ENCODE measurements around the gene P2RX5. TPM values are rescaled to one million over a fixed set of nuclear protein-coding genes. Genes with fewer than 3 reads are reported as not detected.

Gene P2RX5
- total and polyA plus RNA-seq, 7 experiments from 2014 or later, result 10.7 to 94.5 (median 18.2) TPM

DNA sequence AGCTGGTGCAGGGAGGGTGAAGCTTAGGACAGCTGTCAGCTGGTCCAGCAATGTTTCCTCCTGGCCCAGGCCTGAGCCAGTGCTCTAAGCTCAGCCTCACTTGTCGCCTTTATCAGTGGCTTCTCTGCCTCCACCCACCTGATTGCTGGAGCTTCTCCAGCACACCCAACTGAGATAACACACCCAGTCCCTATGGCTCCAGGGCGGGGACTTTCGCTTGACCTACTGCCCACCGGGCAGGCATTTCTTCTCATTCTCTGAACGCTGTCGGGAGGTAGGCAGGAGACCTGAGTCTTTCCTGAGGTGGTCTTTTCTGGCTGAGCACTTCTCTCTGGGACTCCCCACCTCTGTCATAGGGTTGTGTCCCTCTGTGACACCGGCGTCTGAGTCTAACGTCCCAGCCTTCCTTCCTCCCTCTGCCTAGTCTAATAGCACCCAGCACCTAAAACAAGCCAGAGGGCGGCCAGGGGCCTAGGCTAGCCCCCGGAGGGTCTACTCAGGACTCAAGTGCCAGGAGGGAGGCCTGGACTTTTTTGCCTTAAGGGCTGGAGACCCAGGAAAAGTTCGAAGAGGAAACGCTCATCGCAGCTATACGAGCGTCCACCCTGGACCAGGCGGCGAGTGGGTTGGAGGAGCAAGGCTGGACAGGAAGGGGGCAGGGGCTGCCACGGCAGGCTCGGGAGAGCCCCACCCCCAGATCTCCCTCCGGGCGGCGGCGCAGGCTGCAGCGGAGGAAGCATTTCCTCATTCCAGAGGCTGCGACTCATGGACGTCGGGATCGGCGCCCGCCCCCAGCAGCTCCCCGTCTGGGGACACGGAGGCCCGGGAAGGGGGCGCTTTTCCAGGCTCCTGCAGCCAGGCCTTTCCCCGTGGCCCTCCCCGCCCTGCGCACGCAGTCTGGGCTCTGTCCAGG lies 28.3 kb downstream of the P2RX5 start:
- intact Hi-C loops (cut with micrococcal nuclease), result loop anchor here (1.0 to 5.0 kb wide), 11 partner anchors 29 to 957 kb away; partner anchors contain the start of genes CLUH (in 2 of the 2), CTNS (in 2 of the 2), HASPIN (in 2 of the 2) and NCBP3 (in 2 of the 2)

DNA sequence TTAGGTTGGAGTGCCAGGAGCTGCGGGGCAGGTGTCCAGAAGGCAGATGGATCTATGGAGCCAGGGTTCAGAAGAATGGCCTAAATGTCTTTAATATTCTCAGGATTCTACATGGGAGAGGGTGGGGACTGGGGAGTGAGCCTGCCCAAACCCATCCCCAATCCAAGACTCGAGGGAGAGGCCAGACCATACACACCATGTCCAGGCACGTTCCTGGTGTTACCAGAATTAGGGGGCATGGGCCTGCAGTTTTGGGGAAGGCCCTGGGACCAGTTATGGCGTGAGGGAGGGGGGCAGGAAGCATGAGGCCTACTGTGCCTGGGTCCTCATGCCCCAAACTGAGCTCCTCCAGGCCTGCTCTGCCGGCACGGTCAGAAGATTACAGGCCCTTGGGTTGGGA lies 29.4 kb downstream of the P2RX5 start:
- POLR2A ChIA-PET, result interaction anchor here (0.7 to 1.0 kb wide), 2 partner anchors 18 to 56 kb away, joined by 3 read pairs; no protein-coding TSS in a partner anchor
- Histone ChIP-seq H3K9me3 (ENCODE audit: control insufficient read depth in 2 of 3, low read length in 3 of 3) (no peaks in the 10 kb centered on the region), H3K4me1 (ENCODE audit: control insufficient read depth in 2 of 2, insufficient read depth in 2 of 2, low read length in 2 of 2) (peaks cover 8 to 17% of the 10 kb centered on the region in 2 donors), H3K27ac (ENCODE audit: low read depth, low read length) (no peak overlapping the region), H3K36me3 (ENCODE audit: control insufficient read depth in 2 of 3, insufficient read depth in 3 of 3, low read length in 3 of 3) (peaks cover 0 to 4% (median 3%) of the 10 kb centered on the region in 3 experiments), H3K4me3 (ENCODE audit: low read length) (no peak overlapping the region), H3K27me3 (ENCODE audit: control insufficient read depth in 2 of 2, insufficient read depth in 2 of 2, low read length in 2 of 2) (no peaks in the 10 kb centered on the region)
- DNase-seq (no peak), ATAC-seq (no peak)
- H3K27ac Mint-ChIP-seq, result peak overlapping the region in 1 of 9 donors; percentile 33
- CTCF ChIA-PET, result no interaction called here
- H3K4me3 Mint-ChIP-seq, result peak overlapping the region in 8 of 10 donors; percentile 10 to 93 (median 44)
- peaks cover 0 to 3% (median 0%) of the 10 kb centered on the region in 5 donors for H3K36me3 Mint-ChIP-seq
- intact Hi-C loops (cut with micrococcal nuclease), result loop anchor here (5.0 kb wide), 3 partner anchors 56 to 619 kb away; partner anchors contain the start of genes CAMKK1 (in 1 of the 2) and HASPIN (in 1 of the 2)
- H3K4me1 Mint-ChIP-seq, result peaks cover 17 to 40% (median 25%) of the 10 kb centered on the region in 7 donors
- H3K9me3 Mint-ChIP-seq, result no peaks in the 10 kb centered on the region
- H3K27me3 Mint-ChIP-seq, result peaks cover 0 to 2% (median 0%) of the 10 kb centered on the region in 5 donors

More for the DNA sequence above, 28.3 kb downstream of the P2RX5 start:
- Mint-ChIP-seq H3K36me3 (peaks cover 0 to 6% (median 0%) of the 10 kb centered on the region in 5 donors), H3K27me3 (peaks cover 0 to 2% (median 0%) of the 10 kb centered on the region in 5 donors), H3K4me1 (peaks cover 20 to 43% (median 30%) of the 10 kb centered on the region in 7 donors), H3K9me3 (peaks cover 0 to 2% (median 0%) of the 10 kb centered on the region in 11 donors), H3K4me3 (peak overlapping the region; percentile 66 to 94 (median 88)), H3K27ac (peak overlapping the region in 4 of 9 donors; percentile 46 to 63 (median 56))
- no peak for DNase-seq
- Histone ChIP-seq H3K4me1 (ENCODE audit: control insufficient read depth in 2 of 2, insufficient read depth in 2 of 2, low read length in 2 of 2) (peaks cover 8 to 17% of the 10 kb centered on the region in 2 donors), H3K27me3 (ENCODE audit: control insufficient read depth in 2 of 2, insufficient read depth in 2 of 2, low read length in 2 of 2) (no peaks in the 10 kb centered on the region), H3K36me3 (ENCODE audit: control insufficient read depth in 2 of 3, insufficient read depth in 3 of 3, low read length in 3 of 3) (peaks cover 0 to 7% (median 3%) of the 10 kb centered on the region in 3 experiments), H3K9me3 (ENCODE audit: control insufficient read depth in 2 of 3, low read length in 3 of 3) (no peaks in the 10 kb centered on the region), H3K4me3 (ENCODE audit: low read length) (peak overlapping the region; percentile 91), H3K27ac (ENCODE audit: low read depth, low read length) (peak overlapping the region; percentile 76)
- ChIA-PET POLR2A (interaction anchor here (1.0 to 2.1 kb wide), 2 partner anchors 19 to 31 kb away, joined by 3 to 7 read pairs; partner anchors contain the start of genes CTNS and SHPK), CTCF (no interaction called here)
- ATAC-seq, result peak; percentile 1

DNA sequence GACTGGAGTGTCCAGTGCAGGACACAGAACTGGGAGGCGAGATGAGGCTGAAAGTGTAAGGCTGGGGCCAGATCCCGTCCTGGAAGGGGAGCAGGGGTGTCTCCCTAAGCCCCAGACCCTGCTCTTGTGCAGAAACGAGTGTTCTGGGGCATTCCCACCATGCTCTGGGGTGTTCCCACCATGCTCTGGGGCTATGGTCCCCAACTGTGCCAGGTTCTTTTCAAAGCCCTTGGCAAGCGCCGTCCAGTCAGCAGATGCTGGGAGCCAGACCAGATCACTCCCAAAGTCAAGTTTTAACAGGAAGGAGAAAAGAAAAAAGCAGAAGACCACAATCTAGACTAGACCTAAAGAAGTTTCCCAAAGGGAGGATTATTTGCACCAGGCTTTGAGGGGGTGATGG lies 30.1 kb downstream of the P2RX5 start:
- peaks cover 8 to 17% of the 10 kb centered on the region in 2 donors for H3K4me1 ChIP-seq (ENCODE audit: control insufficient read depth in 2 of 2, insufficient read depth in 2 of 2, low read length in 2 of 2)
- no peak overlapping the region for H3K27ac ChIP-seq (ENCODE audit: low read depth, low read length)
- Mint-ChIP-seq H3K4me1 (peaks cover 16 to 38% (median 23%) of the 10 kb centered on the region in 7 donors), H3K27ac (peak overlapping the region in 2 of 9 donors; percentile 11 to 36), H3K4me3 (peak overlapping the region in 9 of 10 donors; percentile 21 to 93 (median 43)), H3K27me3 (peaks cover 0 to 2% (median 0%) of the 10 kb centered on the region in 5 donors), H3K9me3 (no peaks in the 10 kb centered on the region), H3K36me3 (peaks cover 0 to 3% (median 0%) of the 10 kb centered on the region in 5 donors)
- DNase-seq (no peak), ATAC-seq (no peak)
- no peaks in the 10 kb centered on the region for H3K27me3 ChIP-seq (ENCODE audit: control insufficient read depth in 2 of 2, insufficient read depth in 2 of 2, low read length in 2 of 2)
- H3K4me3 ChIP-seq (ENCODE audit: low read length), result no peak overlapping the region
- peaks cover 0 to 4% (median 3%) of the 10 kb centered on the region in 3 experiments for H3K36me3 ChIP-seq (ENCODE audit: control insufficient read depth in 2 of 3, insufficient read depth in 3 of 3, low read length in 3 of 3)
- intact Hi-C loops (cut with micrococcal nuclease), result loop anchor here (5.0 kb wide), 3 partner anchors 56 to 619 kb away; partner anchors contain the start of genes CAMKK1 (in 1 of the 2) and HASPIN (in 1 of the 2)
- no peaks in the 10 kb centered on the region for H3K9me3 ChIP-seq (ENCODE audit: control insufficient read depth in 2 of 3, low read length in 3 of 3)
- ChIA-PET POLR2A (no interaction called here), CTCF (no interaction called here)

DNA sequence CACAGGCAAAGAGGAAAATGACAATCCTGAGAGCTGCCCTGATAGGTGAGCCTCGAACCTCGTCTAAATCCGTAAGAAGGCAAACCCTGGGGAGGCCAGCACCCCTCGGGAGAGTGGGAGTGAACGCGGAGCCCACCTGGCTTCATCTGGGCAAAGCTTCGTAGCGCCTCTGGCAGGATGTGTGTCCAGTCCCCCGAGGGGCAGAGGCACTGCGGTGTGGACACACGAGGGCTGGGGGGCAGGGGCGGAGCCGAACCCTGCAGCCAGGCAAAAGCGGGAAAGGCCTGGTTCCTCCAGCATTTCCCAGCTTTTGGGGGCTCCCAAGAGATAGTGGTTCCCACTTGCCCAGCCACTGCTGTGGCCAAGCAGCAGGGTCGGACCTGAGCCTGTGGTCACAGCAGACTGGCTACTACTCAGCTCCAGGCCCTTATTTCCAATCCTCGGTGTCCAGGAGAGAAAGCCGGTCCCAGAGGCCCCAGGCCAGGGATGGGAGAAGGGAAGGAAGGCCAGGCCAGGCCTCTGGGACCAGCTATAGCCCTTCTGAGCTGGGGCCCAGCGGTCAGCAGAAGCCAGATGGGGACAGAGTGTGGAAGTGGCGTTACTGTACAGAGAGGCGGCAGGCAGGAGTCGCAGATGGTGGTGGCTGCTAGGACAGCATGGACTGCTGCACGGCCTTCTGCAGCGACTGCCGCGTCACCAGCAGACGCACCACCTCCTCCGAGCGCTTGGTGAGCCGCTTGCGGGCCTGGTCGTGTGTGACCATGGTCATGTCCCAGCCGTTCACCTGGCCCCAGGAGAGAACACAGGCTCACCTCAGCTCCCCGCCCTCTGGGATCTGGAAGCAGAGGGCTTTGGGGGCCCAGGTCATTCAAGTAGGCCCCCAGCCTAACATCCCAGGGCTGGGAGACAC lies 32.6 kb downstream of the P2RX5 start:
- H3K9me3 ChIP-seq (ENCODE audit: control insufficient read depth in 2 of 3, low read length in 3 of 3), result no peaks in the 10 kb centered on the region
- no peak overlapping the region for H3K4me3 ChIP-seq (ENCODE audit: low read length)
- ChIA-PET POLR2A (interaction anchor here (1.4 kb wide), 1 partner anchor 14 kb away, joined by 3 read pairs; no protein-coding TSS in a partner anchor), CTCF (interaction anchor here (1.1 kb wide), 1 partner anchor 9 kb away, joined by 3 read pairs; no protein-coding TSS in a partner anchor)
- intact Hi-C loops (cut with micrococcal nuclease), result no loop called here
- no peaks in the 10 kb centered on the region for H3K27me3 ChIP-seq (ENCODE audit: control insufficient read depth in 2 of 2, insufficient read depth in 2 of 2, low read length in 2 of 2)
- H3K4me1 ChIP-seq (ENCODE audit: control insufficient read depth in 2 of 2, insufficient read depth in 2 of 2, low read length in 2 of 2), result peaks cover 0 to 6% of the 10 kb centered on the region in 2 donors
- no peaks in the 10 kb centered on the region for H3K36me3 Mint-ChIP-seq
- H3K27ac Mint-ChIP-seq, result no peak overlapping the region
- peaks cover 10 to 19% (median 12%) of the 10 kb centered on the region in 7 donors for H3K4me1 Mint-ChIP-seq
- no peak overlapping the region for H3K27ac ChIP-seq (ENCODE audit: low read depth, low read length)
- H3K27me3 Mint-ChIP-seq, result no peaks in the 10 kb centered on the region
- no peak overlapping the region for H3K4me3 Mint-ChIP-seq
- no peaks in the 10 kb centered on the region for H3K9me3 Mint-ChIP-seq
- ATAC-seq (no peak), DNase-seq (no peak)
- H3K36me3 ChIP-seq (ENCODE audit: control insufficient read depth in 2 of 3, insufficient read depth in 3 of 3, low read length in 3 of 3), result peaks cover 0 to 4% (median 0%) of the 10 kb centered on the region in 3 experiments

DNA sequence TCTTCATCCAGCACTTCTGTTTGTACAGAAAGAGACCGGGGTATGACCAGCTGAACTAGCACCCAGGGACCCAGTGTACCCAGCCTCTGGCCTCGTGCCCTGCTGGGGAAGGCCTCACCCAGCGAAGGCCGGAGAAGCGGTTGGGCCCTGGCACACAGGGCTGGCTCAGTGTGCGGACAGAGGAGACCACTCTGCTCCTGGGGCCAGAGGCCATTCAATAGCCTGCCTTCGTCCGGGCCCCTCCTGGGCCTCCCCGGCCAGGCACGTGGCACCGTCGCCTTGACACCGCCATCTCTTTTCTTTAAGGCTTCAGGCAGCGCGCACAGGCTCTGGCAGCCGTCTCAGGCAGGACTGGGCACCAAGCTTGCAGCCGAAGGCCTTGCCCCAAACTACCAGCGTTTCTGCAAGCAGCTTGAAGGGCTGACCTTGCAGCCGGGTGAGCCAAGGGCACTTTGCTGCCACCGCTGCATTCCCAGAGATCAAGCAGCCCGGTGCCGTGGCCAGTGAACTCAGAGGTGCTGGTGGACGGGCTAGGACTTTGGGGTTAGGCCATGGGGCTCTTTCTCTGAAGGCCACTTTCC lies 35.6 kb downstream of the P2RX5 start:
- Histone ChIP-seq H3K36me3 (ENCODE audit: control insufficient read depth in 2 of 3, insufficient read depth in 3 of 3, low read length in 3 of 3) (no peaks in the 10 kb centered on the region), H3K27me3 (ENCODE audit: control insufficient read depth in 2 of 2, insufficient read depth in 2 of 2, low read length in 2 of 2) (no peaks in the 10 kb centered on the region), H3K27ac (ENCODE audit: low read depth, low read length) (no peak overlapping the region), H3K4me1 (ENCODE audit: control insufficient read depth in 2 of 2, insufficient read depth in 2 of 2, low read length in 2 of 2) (no peaks in the 10 kb centered on the region), H3K4me3 (ENCODE audit: low read length) (no peak overlapping the region), H3K9me3 (ENCODE audit: control insufficient read depth in 2 of 3, low read length in 3 of 3) (no peaks in the 10 kb centered on the region)
- no peaks in the 10 kb centered on the region for H3K9me3 Mint-ChIP-seq
- ChIA-PET CTCF (no interaction called here), POLR2A (no interaction called here)
- H3K4me1 Mint-ChIP-seq, result peaks cover 0 to 4% (median 2%) of the 10 kb centered on the region in 7 donors
- H3K4me3 Mint-ChIP-seq, result no peak overlapping the region
- peaks cover 0 to 3% (median 0%) of the 10 kb centered on the region in 5 donors for H3K36me3 Mint-ChIP-seq
- no peak for ATAC-seq
- H3K27ac Mint-ChIP-seq, result no peak overlapping the region
- intact Hi-C loops (cut with micrococcal nuclease), result no loop called here
- no peaks in the 10 kb centered on the region for H3K27me3 Mint-ChIP-seq
- DNase-seq, result no peak
